GM12891 (cell line): Measurements from ENCODE around the gene BRPF3.

ENCODE experiments used
- POLR2A ChIP-seq: IDR thresholded peaks from 2 replicates; pipeline ENCODE4 v1.6.1; 2011; ENCODE audit warnings: low read depth, low read length, control low read depth
- POLR2AphosphoS5 ChIP-seq: IDR thresholded peaks from 2 replicates; pipeline ENCODE4 v1.6.1; 2011; ENCODE audit warnings: low read depth, low read length, control low read depth
- POU2F2 ChIP-seq: IDR thresholded peaks from 2 replicates; pipeline ENCODE4 v1.6.1; 2011; ENCODE audit warnings: low read depth, mild to moderate bottlenecking, control low read depth, low read length, moderate library complexity
- TAF1 ChIP-seq: IDR thresholded peaks from 2 replicates; pipeline ENCODE4 v1.6.1; 2011; ENCODE audit warnings: low read depth, low read length, control low read depth

- TF ChIP-seq TAF1 (no peak), POU2F2 (no peak), POLR2AphosphoS5 (no peak), POLR2A (no peak)
Observed at GRCh38 chr6:36246506-36247268, 50.1 kb downstream of the BRPF3 start.
